Esophagus mucosa (tissue), 1 donor: ENCODE data around the gene PCDHGA10. TPM values are rescaled to one million over a fixed set of nuclear protein-coding genes. Genes with fewer than 3 reads are reported as not detected.
"Not testable (repeated sequence)": the region's sequence is repeated elsewhere in the genome, so short reads cannot be mapped to it uniquely, and the experiment has no call there.

Experiments used
- ATAC-seq: fragments of 200-7000 bp; cut with Tn5 transposase; one replicate; pipeline ENCODE4 v1.9.1; 2020
- total RNA-seq: library from RNA; stranded (reverse); gene quantifications from one replicate; pipeline ENCODE4 v1.2.4, GENCODE V29; 2023
- donor health status: DM: yes; HTN: yes; CAD: no.

PCDHGA10 gene
- total RNA-seq, result 5.3 TPM

- peak; percentile 78 for ATAC-seq
These were observed at the start of gene PCDHGA10 for GRCh38 chr5:141412854-141413539. Gene PCDHGA10 (plus strand): TSS chr5:141412987. CDS start chr5:141413176, 189 bp downstream.

GRCh38 chr5:141363952-141364660 lies 48.7 kb upstream of the PCDHGA10 start, which contains the start of gene PCDHGA5:
Gene PCDHGA5 (plus strand): TSS chr5:141364162. CDS start chr5:141364331, 169 bp downstream.
- ATAC-seq, result no peak

GRCh38 chr5:141366016-141366896 lies 46.5 kb upstream of the PCDHGA10 start:
- ATAC-seq, result no peak

GRCh38 chr5:141369994-141370848 lies 42.6 kb upstream of the PCDHGA10 start, which contains the start of gene PCDHGB3:
Gene PCDHGB3 (plus strand): TSS chr5:141370242. CDS start chr5:141370395, 153 bp downstream.
- ATAC-seq, result peak; percentile 62

GRCh38 chr5:141371572-141372475 lies 41.0 kb upstream of the PCDHGA10 start:
- no peak for ATAC-seq

GRCh38 chr5:141373673-141374317 lies 39.0 kb upstream of the PCDHGA10 start, which contains the start of gene PCDHGA6:
Gene PCDHGA6 (plus strand): TSS chr5:141373891. CDS start chr5:141374084, 193 bp downstream.
- ATAC-seq, result no peak

GRCh38 chr5:141374627-141375026 lies 38.2 kb upstream of the PCDHGA10 start:
- no peak for ATAC-seq

- not testable (repeated sequence) for ATAC-seq
These were observed 37.2 kb upstream of the PCDHGA10 start for GRCh38 chr5:141375444-141376155.

GRCh38 chr5:141382469-141383294 lies 30.1 kb upstream of the PCDHGA10 start, which contains the start of gene PCDHGA7:
Gene PCDHGA7 (plus strand): TSS chr5:141382742. CDS start chr5:141382900, 158 bp downstream.
- no peak for ATAC-seq

- ATAC-seq, result no peak
These were observed 29.4 kb upstream of the PCDHGA10 start for GRCh38 chr5:141383345-141383744.

- ATAC-seq, result no peak
These were observed 28.1 kb upstream of the PCDHGA10 start for GRCh38 chr5:141384471-141385267.

- peak; percentile 47 for ATAC-seq
These were observed 25.1 kb upstream of the PCDHGA10 start, which contains the start of gene PCDHGB4 for GRCh38 chr5:141387557-141388311. Gene PCDHGB4 (plus strand): TSS chr5:141387698. CDS start chr5:141387885, 187 bp downstream.

- no peak for ATAC-seq
These were observed 24.1 kb upstream of the PCDHGA10 start for GRCh38 chr5:141388661-141389060.

- ATAC-seq, result no peak
These were observed 23.4 kb upstream of the PCDHGA10 start for GRCh38 chr5:141389153-141390042.
